A673 (cell line): ENCODE data around the gene RERE. TPM values are rescaled to one million over a fixed set of nuclear protein-coding genes. Genes with fewer than 3 reads are reported as not detected.

Experiments used
- BruUV-seq: library from RNA; stranded (reverse); fragments of 400-500 nt; replicated peaks from 2 replicates; lab custom pipeline; 2021; lab: Mats Ljungman, UMichigan
- CTCF ChIA-PET: fragments of 300-600 bp; sonication (Branson Sonifier 250); formaldehyde crosslinking; loops from one replicate; lab custom pipeline; 2022; ENCODE audit warnings: antibody characterized with exemption; lab: Charles Lee
- POLR2A ChIA-PET: fragments of 300-600 bp; sonication (Branson Sonifier 250); formaldehyde crosslinking; loops from one replicate; lab custom pipeline; 2022; ENCODE audit warnings: antibody characterized with exemption; ENCODE audit not compliant: low non-redundant PET; lab: Charles Lee
- DNase-seq: peaks from one replicate; pipeline ENCODE4 v3.0.0-alpha.2; 2015; ENCODE audit warnings: low spot score
- H3K27ac ChIP-seq: fragments of 200-600 bp; sonication (generic); 2 replicates; pipeline ENCODE4 v1.5.1; 2016; ENCODE audit warnings: mixed run types, low read depth, mild to moderate bottlenecking, mixed read lengths, antibody characterized with exemption, low read length; ENCODE audit not compliant: poor library complexity, severe bottlenecking
- H3K27me3 ChIP-seq: fragments of 200-600 bp; sonication (generic); replicated peaks from 2 replicates; pipeline ENCODE4 v1.6.1; 2017; ENCODE audit warnings: mixed run types, low read depth, mild to moderate bottlenecking, mixed read lengths, antibody characterized with exemption, low read length; ENCODE audit not compliant: insufficient read depth, poor library complexity
- H3K36me3 ChIP-seq: fragments of 200-600 bp; sonication (generic); 2 replicates; pipeline ENCODE4 v1.6.1; 2016; ENCODE audit warnings: mixed run types, mild to moderate bottlenecking, mixed read lengths, antibody characterized with exemption, low read length; ENCODE audit not compliant: insufficient read depth, poor library complexity, severe bottlenecking
- H3K4me1 ChIP-seq: fragments of 200-600 bp; sonication (generic); 2 replicates; pipeline ENCODE4 v1.6.1; 2017; ENCODE audit warnings: mixed run types, mild to moderate bottlenecking, mixed read lengths, antibody characterized with exemption, low read length; ENCODE audit not compliant: insufficient read depth, poor library complexity, severe bottlenecking
- H3K4me3 ChIP-seq: fragments of 200-600 bp; sonication (generic); 2 replicates; pipeline ENCODE4 v1.5.1; 2016; ENCODE audit warnings: low read depth, mixed run types, mild to moderate bottlenecking, mixed read lengths, low read length; ENCODE audit not compliant: poor library complexity, severe bottlenecking
- H3K9me3 ChIP-seq: fragments of 200-600 bp; sonication (generic); 2 replicates; pipeline ENCODE4 v1.6.1; 2016; ENCODE audit warnings: mixed run types, low read depth, mild to moderate bottlenecking, mixed read lengths, antibody characterized with exemption, low read length; ENCODE audit not compliant: poor library complexity, severe bottlenecking
- CTCF ChIP-seq: fragments of 300-800, 200-600 bp; sonication (generic); conservative IDR thresholded peaks from 2 replicates; pipeline ENCODE4 v1.5.1; 2017; ENCODE audit warnings: low read depth, mild to moderate bottlenecking, antibody characterized with exemption, low read length, moderate library complexity, mixed read lengths
- EZH2 ChIP-seq: fragments of 200-600 bp; sonication (generic); IDR thresholded peaks from 2 replicates; pipeline ENCODE4 v1.6.1; 2017; ENCODE audit warnings: borderline replicate concordance, low read depth, mild to moderate bottlenecking, mixed read lengths, antibody characterized with exemption, low read length; ENCODE audit not compliant: poor library complexity, severe bottlenecking
- intact Hi-C: fragments of 100-400 bp; cut with micrococcal nuclease; formaldehyde crosslinking; loops from one replicate; pipeline ENCODE4 v1.10.0; 2022; ENCODE audit not compliant: unreplicated experiment
- total RNA-seq: library from RNA; stranded (reverse); gene quantifications from 2 replicates; pipeline ENCODE4 v1.2.3, GENCODE V29; 2021

The RERE gene
- total RNA-seq, 1 experiment from 2014 or later = 188 TPM

- intact Hi-C loops = no loop called here
- ChIA-PET POLR2A (no interaction called here), CTCF (no interaction called here)
- Histone ChIP-seq H3K27me3 (no peaks in the 10 kb centered on the region), H3K4me3 (no peak overlapping the region), H3K27ac (no peak overlapping the region), H3K4me1 (peaks cover 27% of the 10 kb centered on the region), H3K9me3 (no peaks in the 10 kb centered on the region), H3K36me3 (no peaks in the 10 kb centered on the region)
- no peak for DNase-seq
- BruUV-seq = no TSS peak
- TF ChIP-seq EZH2 (no peak), CTCF (no peak)
Observed at GRCh38 chr1:8746554-8746953, 70.9 kb downstream of the RERE start.

- intact Hi-C loops = no loop called here
- BruUV-seq = no TSS peak
- no peak for DNase-seq
- CTCF ChIA-PET = no interaction called here
- no peaks in the 10 kb centered on the region for H3K9me3 ChIP-seq
- TF ChIP-seq CTCF (no peak), EZH2 (no peak)
- no peak overlapping the region for H3K27ac ChIP-seq
- H3K36me3 ChIP-seq = no peaks in the 10 kb centered on the region
- peaks cover 27% of the 10 kb centered on the region for H3K4me1 ChIP-seq
- no peaks in the 10 kb centered on the region for H3K27me3 ChIP-seq
- POLR2A ChIA-PET = no interaction called here
- no peak overlapping the region for H3K4me3 ChIP-seq
Observed at GRCh38 chr1:8745749-8746390, 71.6 kb downstream of the RERE start.

GRCh38 chr1:8745346-8745745, 72.1 kb downstream of the RERE start:
- no peak for DNase-seq
- POLR2A ChIA-PET = interaction anchor here (0.5 kb wide), 1 partner anchor 30 kb away, joined by 7 read pairs; no protein-coding TSS in a partner anchor
- H3K4me3 ChIP-seq = no peak overlapping the region
- CTCF ChIA-PET = no interaction called here
- no peak overlapping the region for H3K27ac ChIP-seq
- no peaks in the 10 kb centered on the region for H3K27me3 ChIP-seq
- H3K9me3 ChIP-seq = no peaks in the 10 kb centered on the region
- TF ChIP-seq EZH2 = no peak
- TF ChIP-seq CTCF = no peak
- no peaks in the 10 kb centered on the region for H3K36me3 ChIP-seq
- intact Hi-C loops = no loop called here
- BruUV-seq = no TSS peak
- H3K4me1 ChIP-seq = peaks cover 27% of the 10 kb centered on the region
